22Rv1 (cell line): ENCODE measurements around the gene KIF18B.

Source experiments
- H3K27ac ChIP-seq: fragments of 450-650 bp; 2 replicates; pipeline ENCODE4 v1.5.1; 2017
- ZFX ChIP-seq: fragments of 450-650 bp; IDR thresholded peaks from 2 replicates; pipeline ENCODE4 v1.6.1; 2017; ENCODE audit warnings: antibody characterized with exemption, borderline replicate concordance
- TF ChIP-seq, protein P1 (sequence below): fragments of 450-650 bp; IDR thresholded peaks from 2 replicates; pipeline ENCODE4 v1.5.1; 2017; ENCODE audit warnings: mild to moderate bottlenecking

Gene KIF18B

DNA sequence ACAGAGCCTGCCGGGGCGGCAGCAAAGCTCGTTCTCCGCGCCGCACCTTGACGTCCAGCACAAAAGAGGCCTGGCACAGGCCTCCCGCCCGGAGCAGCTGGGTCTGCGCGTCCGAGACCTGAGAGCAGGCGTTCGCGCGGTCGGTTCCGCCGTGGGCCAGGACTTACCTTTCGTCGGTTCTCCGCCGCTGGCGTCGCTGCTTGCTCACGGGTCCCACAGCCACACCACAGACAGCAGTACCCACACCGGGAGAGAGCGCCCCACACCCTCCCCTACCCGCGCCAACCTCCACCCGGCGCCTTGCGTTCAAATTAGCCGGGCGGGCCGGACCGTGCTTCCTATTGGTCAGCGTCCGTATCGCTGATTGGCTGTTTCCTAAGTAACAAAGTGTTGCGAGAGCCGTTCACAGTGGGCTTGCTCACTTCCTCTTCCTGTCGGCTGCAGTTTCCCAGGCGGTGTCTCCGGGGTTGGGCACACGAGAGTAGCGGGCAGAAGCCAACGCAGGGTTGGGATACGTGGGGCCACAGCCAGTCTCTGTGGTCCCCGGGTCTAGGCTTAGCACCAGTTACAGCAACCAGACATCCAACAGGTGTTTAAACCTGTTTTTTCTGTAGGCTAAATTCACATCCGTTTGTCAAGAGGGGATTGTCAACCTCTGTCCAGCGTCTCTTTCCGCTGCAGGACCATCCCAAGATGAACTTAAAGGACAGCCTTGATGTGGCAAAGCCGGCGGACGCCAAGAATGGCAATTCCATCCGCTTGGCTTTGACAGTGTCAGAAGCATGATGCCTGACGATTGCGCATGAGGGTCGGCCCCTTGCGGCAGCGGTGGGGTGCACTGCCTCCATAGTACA lies at the start of gene KIF18B:
KIF18B (minus strand) TSS at position 313 of the 854 bp plus-strand sequence. CDS start 11,429 bp downstream, outside the sequence.
- TF ChIP-seq ZFX: no peak
- TF ChIP-seq, protein P1, sequence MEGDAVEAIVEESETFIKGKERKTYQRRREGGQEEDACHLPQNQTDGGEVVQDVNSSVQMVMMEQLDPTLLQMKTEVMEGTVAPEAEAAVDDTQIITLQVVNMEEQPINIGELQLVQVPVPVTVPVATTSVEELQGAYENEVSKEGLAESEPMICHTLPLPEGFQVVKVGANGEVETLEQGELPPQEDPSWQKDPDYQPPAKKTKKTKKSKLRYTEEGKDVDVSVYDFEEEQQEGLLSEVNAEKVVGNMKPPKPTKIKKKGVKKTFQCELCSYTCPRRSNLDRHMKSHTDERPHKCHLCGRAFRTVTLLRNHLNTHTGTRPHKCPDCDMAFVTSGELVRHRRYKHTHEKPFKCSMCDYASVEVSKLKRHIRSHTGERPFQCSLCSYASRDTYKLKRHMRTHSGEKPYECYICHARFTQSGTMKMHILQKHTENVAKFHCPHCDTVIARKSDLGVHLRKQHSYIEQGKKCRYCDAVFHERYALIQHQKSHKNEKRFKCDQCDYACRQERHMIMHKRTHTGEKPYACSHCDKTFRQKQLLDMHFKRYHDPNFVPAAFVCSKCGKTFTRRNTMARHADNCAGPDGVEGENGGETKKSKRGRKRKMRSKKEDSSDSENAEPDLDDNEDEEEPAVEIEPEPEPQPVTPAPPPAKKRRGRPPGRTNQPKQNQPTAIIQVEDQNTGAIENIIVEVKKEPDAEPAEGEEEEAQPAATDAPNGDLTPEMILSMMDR: no peak
- H3K27ac ChIP-seq: peak within 1 kb of the TSS; percentile 84

GRCh38 chr17:44996304-44996703 lies 48.7 kb upstream of the KIF18B start:
- no peak overlapping the region for H3K27ac ChIP-seq

DNA sequence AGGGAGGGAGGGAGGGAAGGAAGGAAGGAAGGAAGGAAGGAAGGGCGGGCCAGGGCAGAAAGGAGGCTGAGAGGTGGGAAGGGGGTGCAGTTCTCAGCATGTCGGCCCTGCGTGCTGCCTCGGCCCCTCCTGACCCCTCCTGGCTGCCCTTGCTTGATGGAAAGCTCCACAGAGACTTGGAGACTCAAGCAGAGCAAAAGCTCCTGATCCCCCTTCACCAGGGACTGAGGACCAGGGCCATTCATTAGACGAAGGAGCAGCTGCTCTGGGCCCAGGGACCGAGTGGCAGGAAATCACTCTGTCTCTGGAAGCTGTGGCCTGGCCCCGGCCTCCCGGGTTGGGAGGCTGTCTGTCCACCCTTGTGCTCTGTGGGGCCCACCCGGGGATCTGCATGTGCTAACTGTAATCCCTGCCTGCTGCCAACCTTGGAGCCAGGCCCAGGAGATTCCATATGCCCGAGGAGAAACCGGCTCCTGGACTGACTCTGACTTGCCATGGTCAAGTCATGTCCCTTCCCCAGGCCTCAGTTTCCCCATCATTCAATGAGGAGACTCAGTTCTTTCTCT lies 47.9 kb upstream of the KIF18B start:
- TF ChIP-seq ZFX: no peak
- TF ChIP-seq, protein P1: no peak
- H3K27ac ChIP-seq: no peak overlapping the region

More at GRCh38 chr17:44996304-44996703, 48.7 kb upstream of the KIF18B start:
- TF ChIP-seq, protein P1: no peak
- TF ChIP-seq ZFX: no peak

GRCh38 chr17:44992242-44992939 lies 44.8 kb upstream of the KIF18B start:
- H3K27ac ChIP-seq: no peak overlapping the region
- no peak for TF ChIP-seq ZFX
- TF ChIP-seq, protein P1: no peak

GRCh38 chr17:44990994-44991393 lies 43.4 kb upstream of the KIF18B start:
- TF ChIP-seq ZFX: no peak
- TF ChIP-seq, protein P1: no peak
- no peak overlapping the region for H3K27ac ChIP-seq

GRCh38 chr17:44989552-44990138 lies 42.1 kb upstream of the KIF18B start:
- no peak overlapping the region for H3K27ac ChIP-seq
- no peak for TF ChIP-seq ZFX
- TF ChIP-seq, protein P1: no peak
